Measurements from ENCODE around the gene MT1M. TPM values are rescaled to one million over a fixed set of nuclear protein-coding genes. Genes with fewer than 3 reads are reported as not detected.

The MT1M gene
- total RNA-seq, 1 donor from 2014 or later = 18.8 TPM

- DNase-seq (ENCODE audit: low spot score) = no peak
These were observed 3.7 kb upstream of the MT1M start for GRCh38 chr16:56628486-56629350.

- DNase-seq (ENCODE audit: low spot score) = no peak
These were observed 2.9 kb upstream of the MT1M start for GRCh38 chr16:56629531-56629930.

- no peak for DNase-seq (ENCODE audit: low spot score)
These were observed 2.3 kb upstream of the MT1M start for GRCh38 chr16:56630134-56630533.

GRCh38 chr16:56631197-56631596 lies 1.3 kb upstream of the MT1M start:
- no peak for DNase-seq (ENCODE audit: low spot score)

GRCh38 chr16:56631832-56632155 lies 665 bp upstream of the MT1M start:
- DNase-seq (ENCODE audit: low spot score) = no peak

- no peak for DNase-seq (ENCODE audit: low spot score)
These were observed 448 bp downstream of the MT1M start for GRCh38 chr16:56632848-56633365.

GRCh38 chr16:56633535-56633934 lies 1.1 kb downstream of the MT1M start:
- no peak for DNase-seq (ENCODE audit: low spot score)

- no peak for DNase-seq (ENCODE audit: low spot score)
These were observed 2.4 kb downstream of the MT1M start for GRCh38 chr16:56634715-56635440.

GRCh38 chr16:56635441-56635967 lies 3.0 kb downstream of the MT1M start:
- no peak for DNase-seq (ENCODE audit: low spot score)

- DNase-seq (ENCODE audit: low spot score) = no peak
These were observed 4.4 kb downstream of the MT1M start for GRCh38 chr16:56636616-56637413.

GRCh38 chr16:56637814-56638750 lies 5.6 kb downstream of the MT1M start, which contains the start of gene MT1A:
TSS of gene MT1A (plus strand) at chr16:56638666. CDS start at chr16:56638739, 73 bp downstream.
- DNase-seq (ENCODE audit: low spot score) = peak; percentile 83

GRCh38 chr16:56639045-56639444 lies 6.6 kb downstream of the MT1M start:
- no peak for DNase-seq (ENCODE audit: low spot score)

- DNase-seq (ENCODE audit: low spot score) = no peak
These were observed 7.6 kb downstream of the MT1M start for GRCh38 chr16:56640076-56640475.

- DNase-seq (ENCODE audit: low spot score) = no peak
These were observed 8.7 kb downstream of the MT1M start for GRCh38 chr16:56641166-56641565.

- peak; percentile 80 for DNase-seq (ENCODE audit: low spot score)
These were observed 10.8 kb downstream of the MT1M start for GRCh38 chr16:56643080-56643778.

GRCh38 chr16:56643833-56644232 lies 11.4 kb downstream of the MT1M start:
- DNase-seq (ENCODE audit: low spot score) = no peak

- DNase-seq (ENCODE audit: low spot score) = no peak
These were observed 12.9 kb downstream of the MT1M start for GRCh38 chr16:56645311-56645710.

GRCh38 chr16:56645838-56646237 lies 13.4 kb downstream of the MT1M start:
- no peak for DNase-seq (ENCODE audit: low spot score)

- DNase-seq (ENCODE audit: low spot score) = no peak
These were observed 15.4 kb downstream of the MT1M start for GRCh38 chr16:56647641-56648431.

Measured in ureter (tissue), 1 donor.